A549 (cell line): ENCODE data around the gene OR1J2. TPM values are rescaled to one million over a fixed set of nuclear protein-coding genes. Genes with fewer than 3 reads are reported as not detected.
"Not testable (repeated sequence)": the region's sequence is repeated elsewhere in the genome, so short reads cannot be mapped to it uniquely, and the experiment has no call there.

Experiments used
- ATAC-seq, 2 experiments: fragments of 200-7000 bp in 1 of 2; fragments of >200 bp in 1 of 2; cut with Nextera tagmentation in 1 of 2; cut with Tn5 transposase in 1 of 2; 3 replicates each; pipeline versions ENCODE4 v1.8.0 to v1.9.1; 2018 to 2020; ENCODE audit warnings: mild to moderate bottlenecking in 1 of 2, moderate library complexity in 1 of 2
- CTCF ChIA-PET: fragments of 300-600 bp; sonication (Branson Sonifier 250); formaldehyde crosslinking; extraction: SDS; loops from one replicate; lab custom pipeline; 2021; ENCODE audit warnings: antibody characterized with exemption, inconsistent platforms; lab: Yijun Ruan, JAX
- POLR2A ChIA-PET: fragments of 350-600 bp; formaldehyde crosslinking; extraction: SDS; loops from one replicate; lab custom pipeline; 2021; ENCODE audit warnings: antibody characterized with exemption, inconsistent platforms; lab: Yijun Ruan, JAX
- DNase-seq, 2 experiments: peaks; one replicate each; pipeline versions ENCODE4 v3.0.0 to v3.0.0-alpha.2; 2011 to 2016; ENCODE audit warnings: low read depth in 1 of 2, low spot score in 1 of 2
- FAIRE-seq: peaks from 2 replicates; lab custom pipeline; 2011; peaks lifted over from hg19 to GRCh38; lab: Jason Lieb, UNC
- H3K27ac ChIP-seq, 2 experiments: fragments of >200 bp; sonication (Bioruptor Twin); formaldehyde crosslinking; 3 replicates each; pipeline ENCODE4 v1.5.1; 2016 to 2017
- H3K4me1 ChIP-seq: fragments of >200 bp; sonication (Bioruptor Twin); formaldehyde crosslinking; 3 replicates; pipeline ENCODE4 v1.6.1; 2016
- H3K4me2 ChIP-seq: fragments of >200 bp; sonication (Bioruptor Twin); formaldehyde crosslinking; 3 replicates; pipeline ENCODE4 v1.6.1; 2016
- H3K4me3 ChIP-seq: fragments of >200 bp; sonication (Bioruptor Twin); formaldehyde crosslinking; 3 replicates; pipeline ENCODE4 v1.5.1; 2016
- H3K9me3 ChIP-seq: fragments of >200 bp; sonication (Bioruptor Twin); formaldehyde crosslinking; 3 replicates; pipeline ENCODE4 v1.6.1; 2016
- ATOH8 ChIP-seq: fragments of 250-450 bp; sonication (Bioruptor Pico); IDR thresholded peaks from 2 replicates; pipeline ENCODE4 v1.5.0; 2020; ENCODE audit warnings: low read depth, mild to moderate bottlenecking, moderate library complexity
- BHLHE40 ChIP-seq: IDR thresholded peaks from 2 replicates; pipeline ENCODE4 v1.6.1; 2012; ENCODE audit warnings: low read depth, low read length, inconsistent platforms
- CBX2 ChIP-seq: fragments of 200-600 bp; sonication (generic); IDR thresholded peaks from 2 replicates; pipeline ENCODE4 v1.6.1; 2016; ENCODE audit warnings: low read depth, mild to moderate bottlenecking, borderline replicate concordance
- EHMT2 ChIP-seq: fragments of 200-600 bp; sonication (generic); IDR thresholded peaks from 2 replicates; pipeline ENCODE4 v1.6.1; 2016; ENCODE audit warnings: antibody characterized with exemption, low read depth, mild to moderate bottlenecking, moderate library complexity
- ESRRA ChIP-seq: fragments of 150-350 bp; IDR thresholded peaks from 2 replicates; pipeline ENCODE4 v1.6.1; 2014; ENCODE audit warnings: mild to moderate bottlenecking, low read length, borderline replicate concordance
- FOSB ChIP-seq: fragments of 250-450 bp; sonication (Bioruptor Pico); IDR thresholded peaks from 2 replicates; pipeline ENCODE4 v1.5.0; 2020; ENCODE audit warnings: mild to moderate bottlenecking, moderate library complexity
- FOXS1 ChIP-seq: fragments of 250-450 bp; sonication (Bioruptor Pico); IDR thresholded peaks from 2 replicates; pipeline ENCODE4 v1.5.0; 2020; ENCODE audit warnings: mild to moderate bottlenecking, moderate library complexity
- HEYL ChIP-seq: fragments of 250-450 bp; sonication (Bioruptor Pico); IDR thresholded peaks from 2 replicates; pipeline ENCODE4 v1.8.0; 2021; ENCODE audit warnings: mild to moderate bottlenecking, moderate library complexity
- HOXA7 ChIP-seq: fragments of 250-450 bp; sonication (Bioruptor Pico); IDR thresholded peaks from 2 replicates; pipeline ENCODE4 v1.5.0; 2020; ENCODE audit warnings: mild to moderate bottlenecking, moderate library complexity
- KDM1A ChIP-seq: fragments of 200-600 bp; sonication (generic); IDR thresholded peaks from 2 replicates; pipeline ENCODE4 v1.6.1; 2016; ENCODE audit warnings: low read depth, mild to moderate bottlenecking
- KDM5A ChIP-seq: fragments of 200-600 bp; sonication (generic); IDR thresholded peaks from 2 replicates; pipeline ENCODE4 v1.6.1; 2016; ENCODE audit warnings: antibody characterized with exemption, mild to moderate bottlenecking
- MAFK ChIP-seq: fragments of 450-650 bp; IDR thresholded peaks from 2 replicates; pipeline ENCODE4 v1.6.1; 2014; ENCODE audit not compliant: partially characterized antibody
- MYC ChIP-seq: IDR thresholded peaks from 2 replicates; pipeline ENCODE4 v1.6.1; 2012; ENCODE audit warnings: mild to moderate bottlenecking, inconsistent platforms, low read length, improper control_type of control experiment, borderline replicate concordance
- NFE2L2 ChIP-seq: fragments of 150-350 bp; conservative IDR thresholded peaks from 2 replicates; pipeline ENCODE4 v1.6.1; 2014; ENCODE audit warnings: low read length
- NPAS2 ChIP-seq: fragments of 250-450 bp; sonication (Bioruptor Pico); IDR thresholded peaks from 2 replicates; pipeline ENCODE4 v1.8.0; 2022; ENCODE audit warnings: mild to moderate bottlenecking, moderate library complexity, borderline replicate concordance
- NR3C1 ChIP-seq: fragments of >200 bp; sonication (Bioruptor Twin); formaldehyde crosslinking; IDR thresholded peaks from 3 replicates; pipeline ENCODE4 v1.6.1; 2017
- PBX3 ChIP-seq: IDR thresholded peaks from 2 replicates; pipeline ENCODE4 v1.6.1; 2012
- PHF8 ChIP-seq: fragments of 200-600 bp; sonication (generic); IDR thresholded peaks from 2 replicates; pipeline ENCODE4 v1.6.1; 2016; ENCODE audit warnings: low read depth, mild to moderate bottlenecking, antibody characterized with exemption, moderate library complexity, borderline replicate concordance
- POLR2AphosphoS2 ChIP-seq: conservative IDR thresholded peaks from 2 replicates; pipeline ENCODE4 v1.6.1; 2012; ENCODE audit warnings: low read length, improper control_type of control experiment, inconsistent platforms
- RAD21 ChIP-seq, 2 experiments: fragments of >200 bp in 1 of 2; sonication (Bioruptor Twin) in 1 of 2; formaldehyde crosslinking in 1 of 2; IDR thresholded peaks in 1 of 2; conservative IDR thresholded peaks in 1 of 2; 2 replicates in 1 of 2; 3 replicates in 1 of 2; pipeline ENCODE4 v1.6.1; 2012 to 2018; ENCODE audit warnings: inconsistent platforms in 1 of 2
- RFX5 ChIP-seq: fragments of 450-650 bp; IDR thresholded peaks from 2 replicates; pipeline ENCODE4 v1.7.1; 2014; ENCODE audit warnings: antibody characterized with exemption, mild to moderate bottlenecking, moderate library complexity
- SREBF2 ChIP-seq: fragments of 450-650 bp; IDR thresholded peaks from 2 replicates; pipeline ENCODE4 v1.6.1; 2014; ENCODE audit warnings: mild to moderate bottlenecking, moderate library complexity
- TFCP2L1 ChIP-seq: fragments of 250-450 bp; sonication (Bioruptor Pico); IDR thresholded peaks from 2 replicates; pipeline ENCODE4 v1.5.0; 2021; ENCODE audit warnings: mild to moderate bottlenecking
- ZC3H11A ChIP-seq: fragments of 450-650 bp; IDR thresholded peaks from 2 replicates; pipeline ENCODE4 v1.6.1; 2014; ENCODE audit warnings: antibody characterized with exemption, mild to moderate bottlenecking
- ZNF302 ChIP-seq: fragments of 250-450 bp; sonication (Bioruptor Pico); IDR thresholded peaks from 2 replicates; pipeline ENCODE4 v1.9.0; 2021; ENCODE audit warnings: inconsistent platforms, mild to moderate bottlenecking, moderate library complexity
- ZSCAN20 ChIP-seq: fragments of 250-450 bp; sonication (Bioruptor Pico); IDR thresholded peaks from 2 replicates; pipeline ENCODE4 v1.8.0; 2022; ENCODE audit warnings: mild to moderate bottlenecking, moderate library complexity
- WGBS: methylation state at CpG from one replicate; pipeline ENCODE4 v1.1.6; 2017; ENCODE audit errors: missing lambda C conversion rate; 5-methylcytosine and 5-hydroxymethylcytosine counted together
- polyA plus RNA-seq, 4 experiments: library from polyadenylated mRNA; depleted of rRNA in 3 of 4; stranded (reverse); fragments of >200 nt; fragmentation: RNase III in 1 of 4; extraction: RNeasy Plus Mini Kit Qiagen cat#74134 plus additional on column Dnase treatment in 1 of 4; gene quantifications; 2 replicates in 3 of 4; 3 replicates in 1 of 4; pipeline ENCODE4 v1.2.3, GENCODE V29; 2011 to 2017
- TF ChIP-seq, protein P1 (sequence below): fragments of 150-350 bp; IDR thresholded peaks from 2 replicates; pipeline ENCODE4 v1.6.1; 2014; ENCODE audit warnings: low read depth, mild to moderate bottlenecking, low read length
- TF ChIP-seq, protein P2 (sequence below): IDR thresholded peaks from 2 replicates; pipeline ENCODE4 v1.6.1; 2012; ENCODE audit warnings: low read depth, borderline replicate concordance
- TF ChIP-seq, protein P3 (sequence below): fragments of >200 bp; sonication (Bioruptor Twin); formaldehyde crosslinking; IDR thresholded peaks from 3 replicates; pipeline ENCODE4 v1.6.1; 2016

Gene OR1J2
- polyA plus RNA-seq, 2 of the 4 experiments (the other 2 are of a cell fraction): 0.09 to 0.21 TPM

- ATAC-seq (no peak), FAIRE-seq (no peak), DNase-seq (no peak)
- CTCF ChIA-PET: interaction anchor here (0.7 kb wide), 1 partner anchor 23 kb away, joined by 3 read pairs; no protein-coding TSS in a partner anchor
- H3K4me2 ChIP-seq: no peak within 1 kb of the TSS
- WGBS: 47% methylated on average over 3 of the region's 3 CpGs
- POLR2A ChIA-PET: no interaction called here
- H3K9me3 ChIP-seq: no peaks in the 10 kb centered on the region
- no peaks in the 10 kb centered on the region for H3K4me1 ChIP-seq
- no peak within 1 kb of the TSS for H3K4me3 ChIP-seq
- TF ChIP-seq BHLHE40 (no peak), HOXA7 (CRISPR knock-in tag) (no peak), FOSB (CRISPR knock-in tag) (no peak), KDM1A (no peak), EHMT2 (no peak), NPAS2 (CRISPR knock-in tag) (no peak), PBX3 (no peak), NR3C1 (no peak), MYC (no peak), ESRRA (no peak), SREBF2 (no peak), POLR2AphosphoS2 (no peak), ZNF302 (CRISPR knock-in tag) (no peak), ATOH8 (no peak), FOXS1 (CRISPR knock-in tag) (no peak), ZSCAN20 (CRISPR knock-in tag) (no peak)
- TF ChIP-seq, protein P1, sequence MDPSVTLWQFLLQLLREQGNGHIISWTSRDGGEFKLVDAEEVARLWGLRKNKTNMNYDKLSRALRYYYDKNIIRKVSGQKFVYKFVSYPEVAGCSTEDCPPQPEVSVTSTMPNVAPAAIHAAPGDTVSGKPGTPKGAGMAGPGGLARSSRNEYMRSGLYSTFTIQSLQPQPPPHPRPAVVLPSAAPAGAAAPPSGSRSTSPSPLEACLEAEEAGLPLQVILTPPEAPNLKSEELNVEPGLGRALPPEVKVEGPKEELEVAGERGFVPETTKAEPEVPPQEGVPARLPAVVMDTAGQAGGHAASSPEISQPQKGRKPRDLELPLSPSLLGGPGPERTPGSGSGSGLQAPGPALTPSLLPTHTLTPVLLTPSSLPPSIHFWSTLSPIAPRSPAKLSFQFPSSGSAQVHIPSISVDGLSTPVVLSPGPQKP: no peak
- no peak within 1 kb of the TSS for H3K27ac ChIP-seq
Observed at GRCh38 chr9:122527193-122527592, 16.6 kb downstream of the OR1J2 start, which contains the start of gene OR1N1. Gene OR1N1, minus strand, starts transcription at chr9:122527293. Its CDS starts 0 bp downstream, at chr9:122527293.

GRCh38 chr9:122531157-122531556 is 20.6 kb downstream of the OR1J2 start:
- H3K4me3 ChIP-seq, DNase-seq, H3K4me2 ChIP-seq, POLR2A ChIA-PET, ATAC-seq, H3K9me3 ChIP-seq, H3K27ac ChIP-seq, H3K4me1 ChIP-seq, FAIRE-seq: not testable (repeated sequence)
- CTCF ChIA-PET: interaction anchor here (1.5 to 1.6 kb wide), 2 partner anchors 10 kb away, joined by 3 to 4 read pairs; no protein-coding TSS in a partner anchor
- WGBS: 54% methylated on average over 4 of the region's 4 CpGs

GRCh38 chr9:122536134-122536533 is 25.5 kb downstream of the OR1J2 start:
- no peak overlapping the region for H3K4me2 ChIP-seq
- WGBS: 85% methylated on average over 1 of the region's 1 CpG
- H3K27ac ChIP-seq: no peak overlapping the region
- no peak overlapping the region for H3K4me3 ChIP-seq
- ChIA-PET POLR2A (no interaction called here), CTCF (no interaction called here)
- no peaks in the 10 kb centered on the region for H3K9me3 ChIP-seq
- DNase-seq (no peak), ATAC-seq (no peak), FAIRE-seq (no peak)
- H3K4me1 ChIP-seq: peaks cover 6% of the 10 kb centered on the region; the same call in 1 of the 3 replicates
- TF ChIP-seq, protein P2, sequence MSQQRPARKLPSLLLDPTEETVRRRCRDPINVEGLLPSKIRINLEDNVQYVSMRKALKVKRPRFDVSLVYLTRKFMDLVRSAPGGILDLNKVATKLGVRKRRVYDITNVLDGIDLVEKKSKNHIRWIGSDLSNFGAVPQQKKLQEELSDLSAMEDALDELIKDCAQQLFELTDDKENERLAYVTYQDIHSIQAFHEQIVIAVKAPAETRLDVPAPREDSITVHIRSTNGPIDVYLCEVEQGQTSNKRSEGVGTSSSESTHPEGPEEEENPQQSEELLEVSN: no peak
- TF ChIP-seq ZC3H11A (no peak), SREBF2 (no peak), RFX5 (no peak), CBX2 (no peak), FOXS1 (CRISPR knock-in tag) (no peak), MAFK (no peak), RAD21 (conservative IDR thresholded peaks at IDR 0.05 in 1 of 2, IDR thresholded peaks at IDR 0.05 in 1 of 2) (no peak), ZSCAN20 (CRISPR knock-in tag) (no peak), KDM5A (no peak), NFE2L2 (no peak), TFCP2L1 (CRISPR knock-in tag) (no peak), PHF8 (no peak), FOSB (CRISPR knock-in tag) (no peak), HEYL (no peak)
- TF ChIP-seq, protein P3, sequence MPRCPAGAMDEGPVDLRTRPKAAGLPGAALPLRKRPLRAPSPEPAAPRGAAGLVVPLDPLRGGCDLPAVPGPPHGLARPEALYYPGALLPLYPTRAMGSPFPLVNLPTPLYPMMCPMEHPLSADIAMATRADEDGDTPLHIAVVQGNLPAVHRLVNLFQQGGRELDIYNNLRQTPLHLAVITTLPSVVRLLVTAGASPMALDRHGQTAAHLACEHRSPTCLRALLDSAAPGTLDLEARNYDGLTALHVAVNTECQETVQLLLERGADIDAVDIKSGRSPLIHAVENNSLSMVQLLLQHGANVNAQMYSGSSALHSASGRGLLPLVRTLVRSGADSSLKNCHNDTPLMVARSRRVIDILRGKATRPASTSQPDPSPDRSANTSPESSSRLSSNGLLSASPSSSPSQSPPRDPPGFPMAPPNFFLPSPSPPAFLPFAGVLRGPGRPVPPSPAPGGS: no peak
